Cortex of kidney (tissue), 1 donor: ENCODE measurements around the gene HNRNPLL.
A peak's percentile ranks its signal among the peaks of the same experiment; 100 is the strongest.
"Not testable (repeated sequence)": the region's sequence is repeated elsewhere in the genome, so short reads cannot be mapped to it uniquely, and the experiment has no call there.

Experiments
- DNase-seq: peaks from one replicate; lab custom pipeline; 2025; lab: John Stamatoyannopoulos, UW

Gene HNRNPLL

DNA sequence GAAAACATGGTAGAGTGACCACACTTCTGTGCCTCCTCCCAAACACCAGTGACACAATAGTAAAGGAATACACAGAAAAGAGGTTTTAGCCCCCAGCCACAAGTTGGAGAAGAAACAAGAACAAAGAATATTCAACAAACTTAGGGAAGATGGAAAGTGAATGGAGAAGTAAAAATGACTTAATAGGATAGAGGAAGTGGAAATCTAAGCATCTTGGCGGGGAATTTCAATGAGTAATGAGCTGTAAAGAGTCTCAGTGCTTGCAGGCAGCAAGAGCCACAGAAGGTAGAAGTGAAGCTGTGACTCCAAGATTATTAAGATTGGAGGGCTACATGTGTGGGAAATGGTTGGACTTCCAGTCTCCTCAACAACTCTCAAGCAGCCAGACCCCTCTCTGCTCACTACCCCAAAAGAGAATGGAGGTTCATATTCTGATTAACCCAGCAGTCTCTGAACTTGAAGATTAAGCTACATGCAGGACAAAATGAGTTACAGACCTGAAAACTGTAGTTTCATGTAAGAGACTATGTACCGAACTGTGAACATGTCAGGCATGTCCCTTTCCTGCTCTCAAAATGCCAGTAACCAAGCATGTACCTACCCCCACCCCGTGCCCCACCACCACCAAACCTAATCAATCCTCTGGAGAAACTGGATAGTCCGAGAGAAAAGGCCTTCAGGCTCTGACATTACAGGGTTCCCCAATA, 16.9 kb upstream of the HNRNPLL start:
- no peak for DNase-seq

DNA sequence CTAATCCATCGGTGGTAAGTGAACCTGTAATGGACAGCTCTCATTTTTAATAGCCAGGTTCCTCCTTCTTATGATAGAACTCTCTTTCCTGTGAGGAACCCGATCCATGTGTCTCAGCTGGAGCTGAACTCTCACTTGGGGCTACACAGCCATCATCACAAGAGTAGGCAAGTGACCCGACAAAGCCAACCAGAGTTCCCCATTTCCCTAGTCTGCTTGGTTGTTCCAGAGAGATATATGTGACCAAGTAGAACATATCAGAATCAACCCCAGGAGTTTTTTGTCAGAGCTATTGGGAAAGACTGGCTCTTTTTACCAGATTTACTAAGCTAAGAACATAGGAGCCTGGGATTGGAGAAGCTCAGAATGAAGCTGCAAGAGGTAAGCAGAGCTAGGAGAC, 14.6 kb upstream of the HNRNPLL start:
- DNase-seq: no peak

DNA sequence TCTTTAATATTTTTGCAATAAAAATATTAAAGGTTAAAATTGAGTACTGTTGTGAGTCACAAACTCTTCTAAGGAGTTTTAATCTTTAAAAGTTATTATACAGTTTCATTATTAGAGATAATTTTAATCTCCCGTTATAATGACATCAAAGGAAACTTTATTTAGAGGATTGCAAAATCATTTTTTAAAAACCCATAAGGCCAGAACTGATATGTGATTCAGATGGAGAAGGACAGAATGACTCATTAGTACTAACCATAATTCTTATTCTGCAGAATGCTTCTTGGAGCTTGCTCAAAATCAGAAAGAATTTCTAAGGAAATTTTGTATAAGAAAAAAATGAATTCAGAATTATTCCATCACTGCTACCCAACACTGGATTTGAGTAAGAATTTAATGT, 12.5 kb upstream of the HNRNPLL start:
- no peak for DNase-seq

DNA sequence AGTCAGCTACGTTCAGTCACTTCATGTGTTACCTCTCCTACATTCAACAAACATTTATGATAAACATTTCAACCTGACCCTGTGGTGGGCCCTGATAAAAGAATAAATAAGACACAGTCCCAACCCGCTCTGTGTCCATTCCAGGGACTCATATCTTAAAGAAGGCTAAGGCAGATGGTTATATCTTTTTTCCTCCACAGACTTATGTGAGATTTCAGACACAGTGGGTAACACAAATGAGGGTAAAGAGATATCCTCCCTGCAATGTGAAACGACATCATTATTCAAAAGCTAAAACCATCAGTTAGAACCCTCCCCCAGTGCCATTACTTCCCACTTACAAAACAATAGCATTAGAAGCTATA, 11.1 kb upstream of the HNRNPLL start:
- DNase-seq: no peak

DNA sequence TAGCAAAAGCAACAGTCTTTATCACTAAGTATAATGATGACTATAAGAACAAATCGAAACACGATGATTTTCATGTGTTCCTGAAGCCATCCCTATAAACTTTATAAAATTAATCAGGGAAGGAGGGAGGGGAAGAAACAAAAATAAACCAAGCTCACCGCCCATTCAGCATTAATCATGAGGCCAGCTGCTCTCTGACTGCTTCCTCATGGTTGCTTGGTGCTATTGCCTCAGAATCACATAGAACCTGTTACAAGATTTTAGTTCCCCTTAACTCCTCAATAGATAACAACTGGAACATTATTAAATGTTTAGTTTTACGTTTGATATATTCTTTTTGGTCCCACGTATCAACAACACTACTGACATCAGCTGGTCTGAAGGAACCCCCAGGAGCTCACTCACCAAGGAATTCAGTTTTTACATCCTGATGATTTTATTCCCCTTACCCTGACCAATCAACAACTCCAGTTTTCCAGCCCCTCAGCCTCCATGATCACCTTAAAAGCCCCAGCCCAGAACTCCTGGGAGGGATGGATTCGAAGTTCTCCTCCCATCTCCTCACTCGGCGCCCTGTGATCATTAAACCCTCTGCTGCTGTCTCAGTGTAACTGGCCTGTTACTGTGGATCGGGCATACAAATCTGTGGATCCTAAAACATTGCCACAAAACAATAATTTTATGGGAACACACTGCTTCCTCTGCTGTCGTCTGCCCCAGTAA, 10.6 kb upstream of the HNRNPLL start:
- no peak for DNase-seq

DNA sequence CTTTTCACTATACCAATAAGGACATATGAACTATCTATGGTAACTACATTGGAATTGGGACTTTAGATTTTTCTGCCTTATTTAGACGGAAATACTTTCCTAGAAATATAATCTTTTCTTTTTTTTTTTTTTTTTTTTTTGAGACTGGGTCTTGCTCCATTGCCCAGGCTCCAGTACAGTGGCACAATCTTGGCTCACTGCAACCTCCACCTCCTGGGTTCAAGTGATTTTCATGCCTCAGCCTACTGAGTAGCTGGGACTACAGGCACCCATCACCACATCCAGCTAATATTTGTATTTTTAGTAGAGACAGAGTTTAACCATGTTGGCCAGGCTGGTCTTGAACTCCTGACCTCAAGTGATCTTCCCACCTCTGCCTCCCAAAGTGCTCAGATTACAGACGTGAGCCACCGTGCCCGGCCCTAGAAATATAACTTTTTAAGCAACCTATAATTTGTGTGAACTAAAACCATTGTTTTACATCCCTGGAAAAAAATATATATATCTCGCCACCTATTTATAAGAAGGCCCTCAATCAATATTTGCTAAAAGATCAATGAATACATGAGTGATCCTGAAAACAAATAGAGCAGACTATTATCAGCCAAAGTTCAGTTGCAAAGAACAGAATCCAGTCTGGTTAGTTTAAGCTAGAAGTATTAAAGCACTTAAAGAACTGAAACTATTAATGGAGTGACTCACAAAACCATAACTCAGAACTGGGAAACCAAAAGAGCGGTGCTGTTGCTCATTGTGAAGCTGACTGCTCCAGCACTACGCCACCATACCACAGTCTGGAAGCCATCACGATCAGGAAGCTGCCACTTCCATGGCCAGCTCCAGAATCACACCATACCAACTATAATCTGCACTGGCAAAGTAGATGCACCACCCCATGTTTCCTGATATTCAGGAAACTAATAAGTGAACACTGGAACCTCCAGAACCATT, 8.4 kb upstream of the HNRNPLL start:
- no peak for DNase-seq

DNA sequence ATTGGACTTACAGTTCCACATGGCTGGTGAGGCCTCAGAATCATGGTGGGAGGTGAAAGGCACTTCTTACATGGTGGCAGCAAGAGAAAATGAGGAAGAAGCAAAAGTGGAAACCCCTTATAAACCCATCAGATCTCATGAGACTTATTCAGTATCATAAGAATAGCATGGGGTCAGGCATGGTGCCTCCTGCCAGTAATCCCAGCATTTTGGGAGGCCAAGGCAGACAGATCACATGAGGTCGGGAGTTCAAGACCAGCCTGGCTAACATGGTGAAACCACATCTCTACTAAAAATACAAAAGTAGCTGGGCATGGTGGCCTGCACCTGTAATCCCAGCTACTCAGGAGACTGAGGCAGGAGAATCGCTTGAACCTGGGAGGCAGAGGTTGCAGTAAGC, 6.5 kb upstream of the HNRNPLL start:
- DNase-seq: not testable (repeated sequence)

DNA sequence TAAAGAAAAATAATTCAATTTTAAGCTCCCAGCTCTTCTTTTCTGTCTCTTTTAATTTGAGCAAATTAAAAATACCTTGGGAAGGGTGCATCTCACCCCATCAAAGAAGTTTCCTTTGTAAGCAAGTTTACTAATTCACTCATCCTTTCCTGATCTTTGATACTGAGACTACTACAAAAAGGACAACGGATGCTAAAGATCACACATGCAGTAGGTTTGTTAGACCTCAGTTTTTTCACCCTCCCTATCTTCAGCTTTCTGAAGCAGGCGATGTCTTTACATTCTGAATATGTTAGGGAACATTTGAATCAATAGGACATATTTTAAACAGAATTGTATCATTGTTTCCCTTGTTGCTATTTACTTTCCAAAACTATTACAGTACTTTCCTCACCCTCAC, 6.0 kb upstream of the HNRNPLL start:
- no peak for DNase-seq

DNA sequence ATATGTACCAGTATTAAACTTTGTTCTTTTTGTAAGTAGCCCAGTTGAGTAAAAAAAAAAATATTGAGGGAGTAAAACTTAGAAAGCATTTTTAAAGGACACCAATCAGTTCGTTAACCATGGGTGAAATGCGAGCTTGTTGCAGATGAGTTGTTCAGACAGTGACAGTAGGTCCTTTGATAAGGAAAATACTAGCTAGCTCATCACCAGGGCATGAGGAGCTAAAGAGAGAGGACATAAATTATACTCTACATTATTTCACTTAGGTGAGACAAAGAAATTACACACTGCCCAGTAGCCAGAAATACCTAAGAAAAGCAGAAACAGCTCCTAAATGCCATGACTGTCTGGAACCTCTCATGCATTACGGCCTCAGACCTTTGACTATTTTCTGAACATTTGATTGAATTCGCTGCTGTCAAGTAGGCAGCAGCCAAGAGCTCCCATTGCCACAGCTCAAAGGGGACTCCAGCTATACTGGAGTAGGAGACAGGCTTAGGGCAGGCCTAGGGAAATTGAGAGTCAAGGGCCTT, 2.6 kb upstream of the HNRNPLL start:
- DNase-seq: no peak

DNA sequence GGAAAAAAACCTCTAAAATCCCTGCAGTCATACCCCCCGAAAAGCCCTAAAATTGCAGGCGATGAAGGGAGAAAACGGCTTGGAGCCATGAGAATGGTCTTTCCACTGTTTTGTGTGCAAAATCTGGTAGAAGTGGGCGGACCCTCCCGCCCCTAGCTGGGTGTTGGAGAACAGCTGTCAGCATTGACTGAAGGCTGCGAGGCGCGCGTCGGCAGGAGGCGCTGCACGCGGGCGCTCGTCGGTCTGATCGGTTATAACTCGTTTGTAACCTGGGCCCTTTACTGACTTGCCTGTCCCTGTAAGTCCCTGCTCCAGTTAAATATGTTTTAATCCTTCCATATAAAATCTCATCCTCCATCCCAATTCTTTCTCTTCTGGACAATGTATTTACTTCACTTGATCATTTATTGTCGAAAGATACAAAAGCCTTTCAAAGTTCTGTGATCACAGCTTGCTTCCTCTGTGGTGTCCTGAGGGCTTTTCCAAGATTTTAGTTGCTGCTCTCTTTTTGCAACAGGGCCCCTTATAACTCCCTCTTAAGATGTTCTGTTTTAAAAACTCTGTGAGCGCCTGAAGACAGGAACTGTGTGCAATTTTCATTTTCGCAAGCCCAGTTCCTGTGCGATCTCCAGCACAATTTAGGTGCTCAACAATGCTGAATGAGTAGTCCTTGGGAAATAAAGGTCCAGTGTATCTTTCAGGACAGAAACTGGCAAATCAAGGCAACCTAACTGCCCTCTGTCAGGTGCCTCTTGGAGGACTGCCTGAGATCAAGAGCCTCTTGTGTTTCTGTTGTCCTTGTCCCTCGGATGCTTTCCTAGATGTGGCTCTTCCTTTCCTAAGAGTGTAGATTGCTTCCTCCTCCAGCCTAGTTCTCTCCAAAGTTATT, 918 bp upstream of the HNRNPLL start:
- DNase-seq: no peak

DNA sequence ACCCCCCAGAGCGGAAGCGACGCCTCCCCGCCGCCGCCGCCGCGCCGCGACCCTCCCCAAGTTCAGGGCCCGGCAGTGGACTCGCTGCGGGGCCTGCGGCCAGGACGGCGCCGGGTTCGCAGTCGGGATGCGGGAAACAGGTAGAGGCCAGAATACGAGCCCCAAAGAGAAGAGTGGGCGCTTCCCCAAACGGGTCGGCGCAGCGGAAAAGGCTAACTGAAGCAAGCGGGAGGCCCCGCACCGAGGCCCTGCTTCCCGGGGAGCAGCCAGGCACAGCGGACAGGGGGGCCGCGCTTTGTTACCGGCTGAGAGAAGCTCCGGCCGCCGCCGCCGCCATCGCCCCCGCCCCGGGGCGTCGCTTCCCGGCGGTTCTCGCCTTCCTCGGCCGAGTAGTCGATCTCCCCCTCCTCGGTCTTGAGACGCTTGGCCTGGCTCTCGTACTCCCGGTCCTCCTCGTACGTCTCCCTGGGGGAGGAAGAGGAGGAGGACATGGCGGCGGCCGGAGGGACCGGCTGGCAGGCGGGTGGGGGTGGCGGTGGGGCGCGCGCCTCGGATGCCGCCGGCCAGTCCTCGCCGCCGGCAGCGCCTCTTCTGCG, 494 bp downstream of the HNRNPLL start:
- peak; percentile 80 for DNase-seq

DNA sequence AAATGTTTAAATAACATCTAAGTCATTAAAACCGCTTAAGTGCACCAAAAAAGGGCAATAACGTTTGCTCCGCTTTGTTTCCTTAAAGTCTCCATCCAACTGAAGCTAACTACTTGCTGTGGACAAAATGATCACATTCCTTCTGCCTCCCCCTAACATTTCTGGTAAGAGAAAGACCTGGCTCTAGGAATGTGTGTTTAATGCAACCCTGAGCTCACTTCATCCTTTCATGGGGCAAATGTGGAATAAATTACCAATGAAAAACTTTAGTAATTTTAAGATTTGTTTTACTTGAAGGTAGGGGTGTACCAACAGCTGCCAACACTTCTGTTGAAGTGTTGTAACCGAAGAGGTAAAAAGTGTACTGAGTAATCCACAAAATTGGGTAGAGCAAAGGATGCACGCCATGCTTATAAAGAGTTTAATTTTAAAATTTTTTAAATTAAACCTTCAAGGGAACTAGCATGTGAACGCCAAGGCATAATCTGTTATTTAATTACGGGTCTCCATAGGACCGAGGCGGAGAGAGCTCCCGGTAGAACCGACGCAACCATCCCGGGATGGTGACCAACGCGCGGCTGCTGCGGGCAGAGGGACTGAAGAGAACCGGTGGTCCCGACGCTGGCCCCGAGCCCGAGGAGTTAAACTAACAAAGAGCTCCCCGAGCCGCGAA, 1.1 kb downstream of the HNRNPLL start:
- no peak for DNase-seq

DNA sequence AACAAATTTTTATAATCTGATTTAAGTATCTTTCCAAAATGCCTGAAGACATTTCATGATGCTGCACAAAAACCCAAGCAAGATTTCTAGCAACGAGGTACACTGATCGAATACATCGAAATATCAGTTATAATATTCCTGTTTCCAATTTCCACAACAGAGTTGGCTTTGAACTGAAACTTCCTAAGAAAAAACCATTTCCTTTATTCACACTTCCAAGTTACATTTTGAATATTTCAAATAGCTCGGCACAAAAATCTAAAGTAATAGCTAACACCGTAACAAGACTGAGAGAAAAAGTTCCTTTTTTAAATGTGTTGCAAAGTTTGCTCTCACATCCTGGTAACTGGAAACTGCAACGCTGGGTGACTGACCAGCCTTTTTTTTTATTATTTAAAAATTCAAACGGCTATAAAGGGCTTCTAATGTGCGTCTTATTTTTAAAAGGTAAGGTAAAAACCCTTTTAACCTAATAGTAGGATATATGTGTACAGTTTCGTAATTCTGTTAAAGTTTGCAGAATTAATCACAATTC, 1.7 kb downstream of the HNRNPLL start:
- no peak for DNase-seq

DNA sequence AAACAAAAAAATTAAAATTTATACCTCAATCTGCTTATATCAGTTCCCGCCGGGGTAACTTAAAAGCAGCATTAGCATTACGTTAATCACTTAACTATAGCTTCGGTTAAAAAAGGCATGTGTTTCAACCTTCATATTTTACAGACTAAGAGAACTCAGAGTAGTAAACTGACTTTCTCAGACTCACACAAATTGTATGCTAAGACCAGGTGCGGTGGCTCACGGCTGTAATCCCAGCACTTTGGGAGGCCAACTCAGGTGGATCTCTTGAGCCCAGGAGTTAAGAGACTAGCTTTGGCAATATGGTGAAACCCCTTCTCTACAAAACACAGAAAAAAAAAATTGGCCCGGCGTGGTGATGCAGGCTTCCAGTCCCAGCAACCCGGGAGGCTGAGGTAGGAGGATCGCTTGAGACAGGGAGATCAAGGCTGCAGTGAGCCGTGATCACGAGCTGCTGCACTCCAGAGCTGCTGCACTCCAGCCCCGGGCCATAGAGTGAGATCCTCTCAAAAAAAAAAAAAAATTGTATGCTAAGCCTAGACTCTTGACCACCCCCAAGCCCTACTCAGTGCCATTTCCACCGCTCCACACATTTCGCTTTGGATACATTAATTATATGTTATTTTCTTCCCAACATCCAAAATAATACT, 2.4 kb downstream of the HNRNPLL start:
- no peak for DNase-seq

DNA sequence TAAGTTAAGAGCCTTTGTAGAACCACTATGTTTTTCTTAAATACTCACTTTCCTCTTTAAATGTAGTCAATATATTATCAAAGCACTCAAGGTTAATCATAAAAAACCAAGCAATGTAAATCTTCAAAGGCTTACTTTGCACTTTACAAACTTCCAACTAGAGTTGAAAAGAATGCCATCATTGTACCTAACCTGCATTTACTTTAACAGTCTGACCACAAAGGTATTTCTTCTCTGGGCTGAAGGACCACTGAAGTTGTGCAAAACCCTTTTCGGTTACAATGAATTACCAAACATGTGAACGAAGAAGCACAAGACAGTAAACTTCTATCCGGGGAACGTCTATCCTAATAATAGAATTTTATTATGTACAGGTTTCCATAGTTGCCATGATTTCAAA, 3.0 kb downstream of the HNRNPLL start:
- DNase-seq: no peak

DNA sequence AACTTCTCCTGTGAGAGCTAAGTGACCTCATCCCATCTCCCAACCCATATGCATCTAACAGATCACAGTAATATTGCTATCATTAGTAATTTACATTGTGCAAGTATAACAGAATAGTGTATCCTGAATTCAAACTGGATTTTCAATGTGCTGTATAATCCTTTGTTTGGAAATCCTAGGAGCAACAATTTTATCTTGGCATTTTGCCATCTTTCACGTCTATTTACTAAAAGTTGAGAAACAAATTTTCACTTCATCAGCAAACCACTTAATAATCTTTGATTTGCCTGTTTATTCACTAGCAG, 3.8 kb downstream of the HNRNPLL start:
- no peak for DNase-seq

DNA sequence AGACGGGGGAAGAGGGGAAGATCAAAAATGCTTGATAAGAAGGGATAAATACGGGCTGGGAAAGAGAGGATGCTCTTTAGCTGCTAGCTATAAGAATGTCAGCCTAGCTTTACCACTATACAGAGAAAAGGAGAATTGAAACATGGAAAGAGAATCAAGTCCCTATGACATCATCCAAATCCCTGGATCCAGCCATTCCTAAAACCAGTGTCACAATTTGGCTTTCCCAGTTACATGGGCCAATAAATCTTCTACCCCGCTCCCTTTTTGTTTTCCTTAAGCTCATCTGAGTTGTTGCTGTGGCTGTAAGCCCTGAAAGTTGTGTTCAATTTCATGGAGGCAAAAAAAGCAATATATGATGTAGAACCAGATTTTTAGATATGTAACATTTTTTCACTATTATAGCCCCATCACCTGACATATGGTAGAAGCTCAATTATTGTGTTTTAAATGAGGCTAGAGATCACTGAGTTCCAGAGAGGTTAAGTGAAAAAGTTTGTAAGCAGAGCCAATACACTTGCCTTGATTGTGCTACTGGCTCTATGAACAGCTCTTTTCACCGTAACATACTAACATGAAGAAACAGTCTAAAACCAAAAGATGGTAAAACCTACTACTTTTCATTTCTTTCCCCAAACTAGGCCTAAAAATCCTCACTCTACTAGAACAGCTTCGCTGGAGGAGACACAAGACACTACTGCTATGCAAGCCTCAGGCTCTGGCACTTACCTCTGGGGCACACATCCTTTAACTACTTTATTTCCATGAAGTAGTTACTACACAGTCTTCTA, 4.3 kb downstream of the HNRNPLL start:
- DNase-seq: no peak

DNA sequence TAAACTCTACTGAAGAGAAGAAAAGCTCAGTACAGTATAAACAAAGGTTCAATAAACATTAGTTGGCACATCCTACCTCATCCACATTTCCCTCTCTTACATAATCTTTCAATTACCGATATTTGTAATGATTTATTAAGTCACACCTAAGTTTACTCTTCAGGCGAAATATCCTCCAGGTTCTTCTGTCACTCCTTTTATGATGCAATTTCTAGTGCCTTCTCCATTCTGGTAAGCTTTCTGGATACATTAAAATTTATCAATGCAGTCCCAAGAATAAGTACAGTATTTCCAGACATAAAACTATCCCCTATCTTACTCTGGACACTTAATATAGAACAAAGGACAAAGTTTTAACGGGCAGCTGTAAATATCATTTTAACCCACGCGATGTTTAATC, 5.6 kb downstream of the HNRNPLL start:
- no peak for DNase-seq

DNA sequence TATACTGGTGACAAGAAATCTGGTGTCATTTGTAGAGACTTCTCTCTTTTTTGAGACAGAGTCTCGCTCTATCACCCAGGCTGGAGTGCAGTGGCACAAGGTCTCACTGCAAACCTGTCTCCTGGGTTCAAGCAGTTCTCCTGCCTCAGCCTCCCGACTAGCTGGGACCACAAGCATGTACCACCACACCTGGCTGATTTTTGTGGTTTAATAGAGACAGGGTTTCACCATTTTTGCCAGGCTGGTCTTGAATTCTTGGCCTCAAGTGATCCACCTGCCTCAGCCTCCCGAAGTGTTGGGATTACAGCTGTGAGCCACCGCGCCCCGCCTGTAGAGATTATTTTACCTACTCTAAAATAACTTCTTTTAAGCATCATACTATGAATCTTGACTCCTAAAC, 6.5 kb downstream of the HNRNPLL start:
- no peak for DNase-seq
